Retinal pigment epithelial cell (primary cell): ENCODE data around the gene KCNJ6.

Experiments
- DNase-seq: peaks from one replicate; pipeline ENCODE4 v3.0.0-alpha.2; 2010; ENCODE audit warnings: low read depth
- H3K4me3 ChIP-seq: 2 replicates; pipeline ENCODE4 v1.5.1; 2011; ENCODE audit warnings: mild to moderate bottlenecking, low read length, control low read depth, moderate library complexity
- TF ChIP-seq, protein P1 (sequence below): conservative IDR thresholded peaks from 2 replicates; pipeline ENCODE4 v1.5.1; 2011; ENCODE audit warnings: low read depth, low read length, control low read depth, inconsistent platforms

KCNJ6 gene

GRCh38 chr21:37744551-37744950 is 171.7 kb downstream of the KCNJ6 start:
- TF ChIP-seq, protein P1, sequence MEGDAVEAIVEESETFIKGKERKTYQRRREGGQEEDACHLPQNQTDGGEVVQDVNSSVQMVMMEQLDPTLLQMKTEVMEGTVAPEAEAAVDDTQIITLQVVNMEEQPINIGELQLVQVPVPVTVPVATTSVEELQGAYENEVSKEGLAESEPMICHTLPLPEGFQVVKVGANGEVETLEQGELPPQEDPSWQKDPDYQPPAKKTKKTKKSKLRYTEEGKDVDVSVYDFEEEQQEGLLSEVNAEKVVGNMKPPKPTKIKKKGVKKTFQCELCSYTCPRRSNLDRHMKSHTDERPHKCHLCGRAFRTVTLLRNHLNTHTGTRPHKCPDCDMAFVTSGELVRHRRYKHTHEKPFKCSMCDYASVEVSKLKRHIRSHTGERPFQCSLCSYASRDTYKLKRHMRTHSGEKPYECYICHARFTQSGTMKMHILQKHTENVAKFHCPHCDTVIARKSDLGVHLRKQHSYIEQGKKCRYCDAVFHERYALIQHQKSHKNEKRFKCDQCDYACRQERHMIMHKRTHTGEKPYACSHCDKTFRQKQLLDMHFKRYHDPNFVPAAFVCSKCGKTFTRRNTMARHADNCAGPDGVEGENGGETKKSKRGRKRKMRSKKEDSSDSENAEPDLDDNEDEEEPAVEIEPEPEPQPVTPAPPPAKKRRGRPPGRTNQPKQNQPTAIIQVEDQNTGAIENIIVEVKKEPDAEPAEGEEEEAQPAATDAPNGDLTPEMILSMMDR = no peak
- no peak for DNase-seq
- H3K4me3 ChIP-seq = no peak overlapping the region

- TF ChIP-seq, protein P1 = no peak
- no peak for DNase-seq
- H3K4me3 ChIP-seq = no peak overlapping the region
Measured at GRCh38 chr21:37742532-37742931, 173.7 kb downstream of the KCNJ6 start.

DNA sequence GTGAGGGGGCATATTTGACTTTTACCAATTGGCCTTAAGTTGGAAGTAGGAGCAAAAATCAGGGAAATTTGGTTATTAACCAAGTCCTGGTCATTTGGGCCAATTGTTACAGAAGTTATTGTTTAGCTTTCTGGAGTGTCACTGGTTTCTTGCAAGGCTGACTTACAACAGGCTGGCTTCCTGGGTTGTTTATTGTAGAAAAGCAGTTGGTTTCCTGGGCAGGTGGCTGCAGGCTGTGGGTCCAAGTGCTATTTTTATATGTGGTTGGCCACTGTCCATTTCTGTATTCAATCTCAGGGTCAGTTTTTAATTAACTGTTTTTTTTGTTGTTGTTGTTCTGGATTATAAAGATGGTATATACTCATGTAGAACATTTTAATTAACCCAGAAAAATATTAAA is 174.1 kb downstream of the KCNJ6 start:
- DNase-seq = no peak
- H3K4me3 ChIP-seq = no peak overlapping the region
- TF ChIP-seq, protein P1 = no peak

- TF ChIP-seq, protein P1 = no peak
Measured at GRCh38 chr21:37737996-37738395, 178.3 kb downstream of the KCNJ6 start.

GRCh38 chr21:37737507-37737906 is 178.8 kb downstream of the KCNJ6 start:
- no peak for DNase-seq
- no peak overlapping the region for H3K4me3 ChIP-seq
- TF ChIP-seq, protein P1 = no peak

More at GRCh38 chr21:37737996-37738395, 178.3 kb downstream of the KCNJ6 start:
- no peak for DNase-seq
- no peak overlapping the region for H3K4me3 ChIP-seq

DNA sequence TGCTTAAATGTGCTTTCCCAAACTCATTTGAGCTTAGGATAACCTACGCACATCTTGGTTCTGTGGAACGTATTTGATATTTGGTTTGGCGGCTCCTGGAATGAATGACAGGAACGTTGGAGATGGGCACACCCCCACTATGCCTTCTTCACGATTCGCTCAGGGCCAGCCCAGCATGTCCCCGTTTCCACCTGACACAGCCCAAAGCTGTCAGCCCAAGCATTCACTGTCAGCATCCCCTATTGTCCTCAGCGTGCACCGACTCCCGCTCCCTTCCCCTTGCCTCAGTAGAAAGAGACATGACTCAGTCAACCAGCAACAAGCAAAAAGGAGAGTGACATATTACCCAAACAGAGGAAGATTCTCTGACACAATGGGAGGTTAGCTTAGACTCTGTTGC is 181.4 kb downstream of the KCNJ6 start:
- no peak overlapping the region for H3K4me3 ChIP-seq
- TF ChIP-seq, protein P1 = no peak

DNA sequence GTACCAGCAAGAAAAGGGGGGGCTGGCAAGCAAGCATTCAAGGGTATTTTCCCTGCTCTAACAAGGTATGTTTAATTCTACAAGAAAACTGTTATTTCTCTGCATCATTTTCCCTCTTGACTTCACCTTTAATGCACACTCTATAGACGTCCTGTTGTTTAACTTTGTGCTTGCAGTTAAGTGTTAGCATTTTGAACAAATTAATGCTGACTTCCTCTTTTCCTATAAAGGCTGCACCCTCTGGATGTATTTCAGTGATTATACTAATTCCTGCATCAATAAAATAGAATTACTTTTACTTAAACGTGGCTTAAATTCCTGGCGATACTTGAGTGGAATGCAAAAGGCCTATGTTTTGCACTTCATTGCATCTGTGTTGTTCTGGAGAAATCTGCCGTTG is 183.3 kb downstream of the KCNJ6 start:
- TF ChIP-seq, protein P1 = no peak
- no peak overlapping the region for H3K4me3 ChIP-seq

More for the DNA sequence above, 181.4 kb downstream of the KCNJ6 start:
- DNase-seq = no peak

More for the DNA sequence above, 183.3 kb downstream of the KCNJ6 start:
- DNase-seq = no peak
